OCI-LY1 (cell line): ENCODE data around the gene KCNH8.

Experiments used
- H2AFZ ChIP-seq: fragments of 200-600 bp; sonication (generic), shearing (Covaris generic); 2 replicates; pipeline ENCODE4 v1.6.0; 2014; ENCODE audit warnings: antibody characterized with exemption, mild to moderate bottlenecking, low read length
- H3F3A ChIP-seq: fragments of 200-600 bp; sonication (generic), shearing (Covaris generic); 2 replicates; pipeline ENCODE4 v1.6.0; 2014; ENCODE audit warnings: mild to moderate bottlenecking, antibody characterized with exemption, low read length, moderate library complexity; ENCODE audit not compliant: insufficient read depth
- H3K27ac ChIP-seq: fragments of 200-600 bp; sonication (generic); 2 replicates; pipeline ENCODE4 v1.5.1; 2014; ENCODE audit warnings: low read length, mixed run types, mild to moderate bottlenecking, low read depth; ENCODE audit not compliant: poor library complexity, severe bottlenecking
- H3K27me3 ChIP-seq: fragments of 200-600 bp; sonication (generic); 2 replicates; pipeline ENCODE4 v1.6.0; 2014; ENCODE audit warnings: antibody characterized with exemption, mild to moderate bottlenecking, low read length, moderate library complexity; ENCODE audit not compliant: insufficient read depth
- H3K36me3 ChIP-seq: fragments of 200-600 bp; sonication (generic); 2 replicates; pipeline ENCODE4 v1.6.1; 2014; ENCODE audit warnings: mild to moderate bottlenecking, antibody characterized with exemption, low read length, moderate library complexity, mixed read lengths; ENCODE audit not compliant: insufficient read depth
- H3K4me1 ChIP-seq: fragments of 200-600 bp; sonication (generic); 2 replicates; pipeline ENCODE4 v1.5.1; 2014; ENCODE audit warnings: mild to moderate bottlenecking, low read length, moderate library complexity; ENCODE audit not compliant: insufficient read depth, severe bottlenecking
- H3K4me2 ChIP-seq: fragments of 200-600 bp; sonication (generic), shearing (Covaris generic); 2 replicates; pipeline ENCODE4 v1.6.1; 2014; ENCODE audit warnings: low read length
- H3K4me3 ChIP-seq: fragments of 200-600 bp; sonication (generic); 2 replicates; pipeline ENCODE4 v1.5.1; 2014; ENCODE audit warnings: low read length, low read depth, mild to moderate bottlenecking, mixed read lengths; ENCODE audit not compliant: poor library complexity, severe bottlenecking
- H3K79me2 ChIP-seq: fragments of 200-600 bp; shearing (Covaris generic); 2 replicates; pipeline ENCODE4 v1.6.1; 2016; ENCODE audit warnings: mixed run types, low read length, mixed read lengths; ENCODE audit not compliant: insufficient read depth
- H3K9ac ChIP-seq: fragments of 200-600 bp; sonication (generic), shearing (Covaris generic); 2 replicates; pipeline ENCODE4 v1.6.1; 2014; ENCODE audit warnings: mild to moderate bottlenecking, low read length, mixed read lengths
- H3K9me2 ChIP-seq: fragments of 200-600 bp; sonication (generic), shearing (Covaris generic); 2 replicates; pipeline ENCODE4 v1.6.1; 2014; ENCODE audit warnings: low read depth, mild to moderate bottlenecking, low read length, mixed read lengths
- H3K9me3 ChIP-seq: fragments of 200-600 bp; shearing (Covaris generic); 2 replicates; pipeline ENCODE4 v1.6.1; 2014; ENCODE audit warnings: low read length, mixed read lengths
- H4K20me1 ChIP-seq: fragments of 200-600 bp; sonication (generic), shearing (Covaris generic); 2 replicates; pipeline ENCODE4 v1.6.0; 2016; ENCODE audit warnings: mild to moderate bottlenecking, low read length; ENCODE audit not compliant: insufficient read depth
- CTCF ChIP-seq: fragments of 200-600 bp; sonication (generic), shearing (Covaris generic); IDR thresholded peaks from 2 replicates; pipeline ENCODE4 v1.5.1; 2017; ENCODE audit warnings: mild to moderate bottlenecking, antibody characterized with exemption, low read length, moderate library complexity, mixed read lengths
- EZH2 ChIP-seq: fragments of 200-600 bp; sonication (generic), shearing (Covaris generic); IDR thresholded peaks from 2 replicates; pipeline ENCODE4 v1.8.0; 2017; ENCODE audit warnings: borderline replicate concordance, mixed run types, mild to moderate bottlenecking, antibody characterized with exemption, low read length, moderate library complexity, mixed read lengths

KCNH8 gene

GRCh38 chr3:19531426-19531825, 383.1 kb downstream of the KCNH8 start:
- H3K4me2 ChIP-seq, result no peak overlapping the region
- H3K27me3 ChIP-seq, result no peaks in the 10 kb centered on the region
- H3F3A ChIP-seq, result no peaks in the 10 kb centered on the region
- H3K9me2 ChIP-seq, result no peaks in the 10 kb centered on the region
- H3K36me3 ChIP-seq, result no peaks in the 10 kb centered on the region
- H4K20me1 ChIP-seq, result no peaks in the 10 kb centered on the region
- H3K9ac ChIP-seq, result no peak overlapping the region
- TF ChIP-seq CTCF (no peak), EZH2 (no peak)
- H3K27ac ChIP-seq, result no peak overlapping the region
- H3K4me3 ChIP-seq, result no peak overlapping the region
- H3K79me2 ChIP-seq, result no peaks in the 10 kb centered on the region
- no peak overlapping the region for H2AFZ ChIP-seq
- no peaks in the 10 kb centered on the region for H3K9me3 ChIP-seq
- H3K4me1 ChIP-seq, result peaks cover 13% of the 10 kb centered on the region

DNA sequence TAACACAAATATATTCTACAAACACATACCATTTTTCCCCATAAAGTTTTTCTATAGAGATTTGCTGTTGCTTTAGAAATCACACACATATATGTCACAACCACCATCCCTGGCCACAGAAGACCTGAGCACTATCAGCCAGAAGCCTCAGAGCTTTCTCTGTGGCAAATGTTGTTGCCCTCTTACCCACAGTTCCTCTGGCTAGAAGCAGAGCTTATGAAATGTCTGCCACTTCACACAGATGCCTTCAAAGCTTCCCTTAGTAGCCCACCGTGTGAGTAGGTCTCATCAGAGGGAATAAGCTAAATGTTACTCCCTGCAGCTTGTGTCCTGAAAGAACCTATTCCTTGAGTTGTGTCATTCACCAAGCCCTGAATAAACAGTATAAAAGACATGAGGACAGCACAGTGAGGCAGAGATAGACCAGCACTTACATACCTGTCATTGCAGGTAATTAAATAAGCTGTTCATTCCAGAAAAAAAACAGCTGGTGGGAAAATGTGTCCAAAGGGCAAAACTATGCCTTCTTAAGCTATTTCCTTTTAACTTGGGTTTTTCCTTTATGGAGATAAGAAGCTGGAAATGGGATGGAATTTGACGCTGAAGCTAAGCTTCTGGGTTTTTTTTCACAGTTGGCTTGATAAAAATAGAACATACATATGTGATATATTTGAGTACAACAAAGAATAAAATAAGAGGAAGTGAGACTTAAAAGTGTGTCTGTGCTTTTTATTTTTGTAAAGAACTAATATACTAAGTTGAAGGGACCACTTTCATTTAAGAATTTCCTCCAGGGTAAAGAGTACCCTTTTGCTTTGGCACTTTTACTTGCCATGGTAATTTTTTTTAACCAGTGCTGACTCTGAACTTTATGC, 391.4 kb downstream of the KCNH8 start:
- Histone ChIP-seq H3F3A (no peaks in the 10 kb centered on the region), H3K9me3 (no peaks in the 10 kb centered on the region), H3K4me3 (no peak overlapping the region), H3K27ac (peak overlapping the region; percentile 95), H3K27me3 (no peaks in the 10 kb centered on the region), H3K9me2 (no peaks in the 10 kb centered on the region), H3K36me3 (no peaks in the 10 kb centered on the region), H3K9ac (peak overlapping the region; percentile 54), H3K4me2 (peak overlapping the region; percentile 56), H3K4me1 (peaks cover 49% of the 10 kb centered on the region), H3K79me2 (no peaks in the 10 kb centered on the region), H4K20me1 (no peaks in the 10 kb centered on the region), H2AFZ (no peak overlapping the region; the same call in 1 of the 2 replicates)
- TF ChIP-seq CTCF (no peak), EZH2 (no peak)

DNA sequence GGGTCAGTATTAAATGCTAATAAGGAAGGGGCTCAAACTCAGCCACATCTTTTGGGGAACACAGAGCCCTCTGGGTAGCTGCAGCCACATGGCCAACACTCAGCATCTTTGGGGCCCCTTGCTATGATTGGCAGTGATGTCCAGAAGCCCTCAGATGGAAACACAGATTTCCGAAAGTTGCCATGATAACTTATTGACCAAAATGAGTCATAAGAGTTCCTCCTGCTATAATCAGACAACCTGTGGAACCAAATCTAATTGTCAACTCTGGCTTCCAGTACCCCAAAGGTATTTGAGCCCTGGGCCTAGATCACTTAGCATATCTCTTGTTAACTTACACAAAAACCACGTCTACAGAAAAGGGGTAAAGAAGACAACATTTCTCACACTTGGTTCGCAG, 392.2 kb downstream of the KCNH8 start:
- Histone ChIP-seq H4K20me1 (no peaks in the 10 kb centered on the region), H3K27me3 (no peaks in the 10 kb centered on the region), H3K9ac (peak overlapping the region; percentile 40)

More for the DNA sequence above, 392.2 kb downstream of the KCNH8 start:
- Histone ChIP-seq H3K9me2 (no peaks in the 10 kb centered on the region), H3K9me3 (no peaks in the 10 kb centered on the region), H3K4me3 (no peak overlapping the region), H3K79me2 (no peaks in the 10 kb centered on the region), H3K27ac (peak overlapping the region; percentile 95), H3F3A (no peaks in the 10 kb centered on the region), H3K4me2 (peak overlapping the region; percentile 56), H3K4me1 (peaks cover 49% of the 10 kb centered on the region), H3K36me3 (no peaks in the 10 kb centered on the region), H2AFZ (no peak overlapping the region)
- TF ChIP-seq EZH2 (no peak), CTCF (no peak)
